Fibroblast of villous mesenchyme (primary cell): ENCODE results near the gene PROSER1. TPM values are rescaled to one million over a fixed set of nuclear protein-coding genes. Genes with fewer than 3 reads are reported as not detected.

Experiments used
- DNase-seq: peaks from one replicate; pipeline ENCODE4 v3.0.0-alpha.2; 2010; ENCODE audit warnings: low read depth
- H3K4me3 ChIP-seq: 2 replicates; pipeline ENCODE4 v1.5.1; 2011; ENCODE audit warnings: low read depth, mild to moderate bottlenecking, low read length
- total RNA-seq: library from RNA; depleted of rRNA; stranded (reverse); fragments of >200 nt; gene quantifications from 2 replicates; pipeline ENCODE4 v1.2.3, GENCODE V29; 2012
- TF ChIP-seq, protein P1 (sequence below): IDR thresholded peaks from 2 replicates; pipeline ENCODE4 v1.5.1; 2012; ENCODE audit warnings: low read depth, mild to moderate bottlenecking, low read length; ENCODE audit not compliant: insufficient read depth

PROSER1 gene
- total RNA-seq, 1 donor: 12.5 TPM

DNA sequence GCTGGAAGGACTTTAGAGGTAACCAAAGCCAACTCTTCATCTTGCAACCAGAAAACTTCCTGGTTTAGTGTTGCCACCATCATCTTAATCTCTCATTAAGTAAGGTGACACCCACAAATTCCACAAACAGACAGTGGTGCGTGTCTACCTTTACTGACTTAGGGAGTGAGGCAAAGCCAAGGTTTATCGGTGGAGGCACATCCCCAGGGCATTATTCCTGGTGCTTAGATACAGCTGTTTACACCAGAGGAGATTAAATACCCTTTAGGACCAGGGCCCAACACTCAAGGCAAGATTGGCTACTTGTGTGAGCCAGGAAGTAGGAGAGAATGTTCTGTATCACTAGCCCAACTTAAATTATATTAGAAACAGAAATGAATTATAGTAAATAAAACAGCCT, 56.8 kb downstream of the PROSER1 start:
- no peak for DNase-seq
- TF ChIP-seq, protein P1, sequence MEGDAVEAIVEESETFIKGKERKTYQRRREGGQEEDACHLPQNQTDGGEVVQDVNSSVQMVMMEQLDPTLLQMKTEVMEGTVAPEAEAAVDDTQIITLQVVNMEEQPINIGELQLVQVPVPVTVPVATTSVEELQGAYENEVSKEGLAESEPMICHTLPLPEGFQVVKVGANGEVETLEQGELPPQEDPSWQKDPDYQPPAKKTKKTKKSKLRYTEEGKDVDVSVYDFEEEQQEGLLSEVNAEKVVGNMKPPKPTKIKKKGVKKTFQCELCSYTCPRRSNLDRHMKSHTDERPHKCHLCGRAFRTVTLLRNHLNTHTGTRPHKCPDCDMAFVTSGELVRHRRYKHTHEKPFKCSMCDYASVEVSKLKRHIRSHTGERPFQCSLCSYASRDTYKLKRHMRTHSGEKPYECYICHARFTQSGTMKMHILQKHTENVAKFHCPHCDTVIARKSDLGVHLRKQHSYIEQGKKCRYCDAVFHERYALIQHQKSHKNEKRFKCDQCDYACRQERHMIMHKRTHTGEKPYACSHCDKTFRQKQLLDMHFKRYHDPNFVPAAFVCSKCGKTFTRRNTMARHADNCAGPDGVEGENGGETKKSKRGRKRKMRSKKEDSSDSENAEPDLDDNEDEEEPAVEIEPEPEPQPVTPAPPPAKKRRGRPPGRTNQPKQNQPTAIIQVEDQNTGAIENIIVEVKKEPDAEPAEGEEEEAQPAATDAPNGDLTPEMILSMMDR: no peak
- H3K4me3 ChIP-seq: no peak overlapping the region

DNA sequence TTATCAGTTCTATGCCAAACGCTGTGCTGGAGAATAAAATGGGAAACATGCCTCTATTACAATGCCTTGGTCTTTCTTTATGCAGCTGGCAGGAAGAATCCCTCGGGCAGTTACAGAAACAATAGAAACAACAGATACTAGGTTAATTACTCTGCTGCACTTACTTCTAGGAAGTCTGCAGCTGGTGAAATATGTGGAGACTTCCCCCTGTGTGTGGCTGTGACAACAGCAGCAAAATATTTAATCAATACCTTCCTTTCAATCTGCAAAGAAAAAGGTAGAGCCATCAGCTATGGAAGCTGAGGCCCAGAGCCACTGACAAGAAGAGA, 57.2 kb downstream of the PROSER1 start:
- H3K4me3 ChIP-seq: no peak overlapping the region
- TF ChIP-seq, protein P1: no peak
- no peak for DNase-seq

- no peak overlapping the region for H3K4me3 ChIP-seq
- TF ChIP-seq, protein P1: no peak
- DNase-seq: peak; percentile 35
Measured at GRCh38 chr13:38979891-38980749, 57.8 kb downstream of the PROSER1 start.

GRCh38 chr13:38970380-38971051, 67.4 kb downstream of the PROSER1 start:
- DNase-seq: no peak
- no peak overlapping the region for H3K4me3 ChIP-seq
- TF ChIP-seq, protein P1: peak; percentile 15

GRCh38 chr13:38969187-38969586, 68.7 kb downstream of the PROSER1 start:
- no peak for DNase-seq
- H3K4me3 ChIP-seq: no peak overlapping the region
- TF ChIP-seq, protein P1: no peak

DNA sequence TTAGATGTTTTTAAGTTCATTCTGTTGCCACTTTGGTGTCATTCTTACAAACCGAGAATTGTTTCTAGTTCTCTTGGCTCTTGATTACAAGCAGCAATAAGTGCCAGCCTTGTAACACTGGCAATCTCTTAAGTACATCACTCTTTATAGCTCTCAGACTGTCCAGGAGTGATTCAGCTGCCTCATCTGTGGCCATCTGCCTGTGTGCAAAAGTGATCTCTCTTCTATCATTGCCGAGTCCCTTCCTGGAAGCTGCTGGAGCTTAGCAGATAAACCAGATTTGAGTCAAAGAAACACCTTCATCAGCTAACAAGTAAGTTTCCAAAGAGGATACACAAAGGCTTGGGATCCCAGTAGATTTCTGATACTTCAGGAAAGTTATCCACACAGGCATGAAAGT, 70.4 kb downstream of the PROSER1 start:
- TF ChIP-seq, protein P1: no peak
- DNase-seq: no peak
- no peak overlapping the region for H3K4me3 ChIP-seq
